Gastroesophageal sphincter (tissue), 4 donors: ENCODE measurements around the gene ERG. TPM values are rescaled to one million over a fixed set of nuclear protein-coding genes. Genes with fewer than 3 reads are reported as not detected.

Source experiments
- ATAC-seq: fragments of 150-250 bp; one replicate; pipeline ENCODE4 v1.9.1; 2016; ENCODE audit warnings: mild to moderate bottlenecking, moderate library complexity
- H3K27ac ChIP-seq, 4 donors: fragments of 200-600 bp; sonication (generic) in 3 of 4; 1 replicate in 3 of 4; 2 replicates in 1 of 4; pipeline ENCODE4 v1.5.1; 2016 to 2019
- H3K27me3 ChIP-seq: fragments of 200-600 bp; sonication (generic); one replicate; pipeline ENCODE4 v1.5.1; 2019
- H3K36me3 ChIP-seq, 2 donors: fragments of 200-600 bp; sonication (generic); one replicate each; pipeline ENCODE4 v1.5.1; 2019; ENCODE audit warnings: control low read depth in 1 of 2
- H3K4me1 ChIP-seq, 3 donors: fragments of 200-600 bp; sonication (generic); 1 replicate in 2 of 3; 2 replicates in 1 of 3; pipeline ENCODE4 v1.5.1; 2016 to 2019; ENCODE audit warnings: control low read depth in 2 of 3
- H3K4me3 ChIP-seq, 2 donors: fragments of 200-600 bp; sonication (generic); one replicate each; pipeline ENCODE4 v1.5.1; 2019; ENCODE audit warnings: mild to moderate bottlenecking in 1 of 2, moderate library complexity in 1 of 2
- H3K9me3 ChIP-seq, 3 donors: fragments of 200-600 bp; sonication (generic); one replicate each; pipeline ENCODE4 v1.5.1; 2017 to 2019; ENCODE audit warnings: control low read depth in 2 of 3
- EP300 ChIP-seq: sonication (generic); formaldehyde crosslinking; IDR thresholded peaks from one replicate; pipeline ENCODE4 v1.6.1; 2017; ENCODE audit warnings: antibody characterized with exemption, mild to moderate bottlenecking
- POLR2A ChIP-seq, 2 donors: fragments of 450-650 bp; IDR thresholded peaks; one replicate each; pipeline ENCODE4 v1.6.1; 2017; ENCODE audit warnings: antibody characterized with exemption in 2 of 2, mild to moderate bottlenecking in 2 of 2, moderate library complexity in 1 of 2
- POLR2AphosphoS5 ChIP-seq: sonication (generic); formaldehyde crosslinking; IDR thresholded peaks from one replicate; pipeline ENCODE4 v1.6.1; 2017; ENCODE audit warnings: antibody characterized with exemption
- WGBS, 2 donors: methylation state at CpG; one replicate each; pipeline ENCODE4 v1.1.5; 2018; ENCODE audit warnings: low coverage in 1 of 2; 5-methylcytosine and 5-hydroxymethylcytosine counted together
- total RNA-seq, 4 donors: library from RNA; depleted of rRNA; stranded (reverse); fragments of >200 nt; gene quantifications; one replicate each; pipeline ENCODE4 v1.1.0, GENCODE V29; 2016
- TF ChIP-seq, protein P1 (sequence below), 4 experiments: fragments of 200-600 bp in 2 of 4; fragments of 450-650 bp in 2 of 4; sonication (generic) in 1 of 4; IDR thresholded peaks; one replicate each; pipeline ENCODE4 v1.5.1; 2017 to 2019; ENCODE audit warnings: antibody characterized with exemption in 4 of 4, mild to moderate bottlenecking in 2 of 4, moderate library complexity in 2 of 4

Gene ERG
- total RNA-seq, 4 donors from 2014 or later: 3.3 to 12.4 (median 10.9) TPM

DNA sequence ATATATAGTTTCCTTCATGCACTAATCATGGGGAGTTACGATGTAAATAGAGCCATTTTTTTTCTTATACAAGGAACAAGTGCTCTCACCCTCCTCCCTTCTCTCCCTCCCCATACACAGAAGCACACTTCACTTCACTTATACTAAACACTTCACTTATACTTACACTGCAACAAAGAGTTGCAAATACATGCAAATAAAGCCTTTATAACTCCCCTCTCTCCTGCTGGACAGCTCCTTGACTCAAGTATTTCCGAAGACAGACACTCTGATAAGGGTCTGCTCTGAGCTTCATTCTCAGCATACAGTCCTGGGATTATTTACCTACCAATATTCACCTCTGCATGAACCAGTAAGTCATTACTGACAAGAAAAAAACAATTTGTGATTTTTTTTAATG, 35.6 kb upstream of the ERG start:
- no peaks in the 10 kb centered on the region for H3K36me3 ChIP-seq
- 31 to 54% methylated on average over 2 of the region's 2 CpGs for WGBS, 2 donors
- no peak overlapping the region for H3K4me3 ChIP-seq
- no peaks in the 10 kb centered on the region for H3K4me1 ChIP-seq
- no peak for ATAC-seq
- no peaks in the 10 kb centered on the region for H3K9me3 ChIP-seq
- TF ChIP-seq, protein P1, sequence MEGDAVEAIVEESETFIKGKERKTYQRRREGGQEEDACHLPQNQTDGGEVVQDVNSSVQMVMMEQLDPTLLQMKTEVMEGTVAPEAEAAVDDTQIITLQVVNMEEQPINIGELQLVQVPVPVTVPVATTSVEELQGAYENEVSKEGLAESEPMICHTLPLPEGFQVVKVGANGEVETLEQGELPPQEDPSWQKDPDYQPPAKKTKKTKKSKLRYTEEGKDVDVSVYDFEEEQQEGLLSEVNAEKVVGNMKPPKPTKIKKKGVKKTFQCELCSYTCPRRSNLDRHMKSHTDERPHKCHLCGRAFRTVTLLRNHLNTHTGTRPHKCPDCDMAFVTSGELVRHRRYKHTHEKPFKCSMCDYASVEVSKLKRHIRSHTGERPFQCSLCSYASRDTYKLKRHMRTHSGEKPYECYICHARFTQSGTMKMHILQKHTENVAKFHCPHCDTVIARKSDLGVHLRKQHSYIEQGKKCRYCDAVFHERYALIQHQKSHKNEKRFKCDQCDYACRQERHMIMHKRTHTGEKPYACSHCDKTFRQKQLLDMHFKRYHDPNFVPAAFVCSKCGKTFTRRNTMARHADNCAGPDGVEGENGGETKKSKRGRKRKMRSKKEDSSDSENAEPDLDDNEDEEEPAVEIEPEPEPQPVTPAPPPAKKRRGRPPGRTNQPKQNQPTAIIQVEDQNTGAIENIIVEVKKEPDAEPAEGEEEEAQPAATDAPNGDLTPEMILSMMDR (IDR thresholded peaks at IDR 0.05): no peak
- no peak for TF ChIP-seq POLR2A (IDR thresholded peaks at IDR 0.05)
- no peak for TF ChIP-seq POLR2AphosphoS5
- TF ChIP-seq EP300: no peak
- peaks cover 9% of the 10 kb centered on the region for H3K27me3 ChIP-seq
- no peak overlapping the region for H3K27ac ChIP-seq

DNA sequence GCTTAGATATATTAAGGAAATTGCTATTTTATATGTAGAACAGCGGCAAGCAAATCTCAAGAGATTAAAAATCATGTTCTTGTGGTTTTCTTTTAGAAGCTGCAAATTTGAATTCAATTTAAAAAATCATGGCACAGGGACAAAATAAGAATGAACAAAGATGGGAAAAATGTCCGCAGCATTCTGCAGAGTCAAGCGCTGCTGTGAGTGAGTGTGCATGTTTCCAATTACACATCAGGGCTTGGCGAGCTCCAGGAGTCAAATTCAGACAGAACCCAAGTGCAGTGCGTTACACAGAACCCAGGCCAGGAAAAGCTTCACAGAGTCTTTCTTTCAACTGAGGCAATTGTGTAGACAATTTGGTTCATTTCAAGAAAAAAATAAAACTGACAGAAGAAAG, 33.3 kb upstream of the ERG start:
- TF ChIP-seq, protein P1 (IDR thresholded peaks at IDR 0.05): no peak
- TF ChIP-seq POLR2AphosphoS5: no peak
- TF ChIP-seq POLR2A (IDR thresholded peaks at IDR 0.05): no peak
- TF ChIP-seq EP300: no peak
- no peak overlapping the region for H3K4me3 ChIP-seq
- H3K36me3 ChIP-seq: no peaks in the 10 kb centered on the region
- peaks cover 7% of the 10 kb centered on the region for H3K27me3 ChIP-seq
- H3K27ac ChIP-seq: no peak overlapping the region
- no peaks in the 10 kb centered on the region for H3K9me3 ChIP-seq
- ATAC-seq: no peak
- no peaks in the 10 kb centered on the region for H3K4me1 ChIP-seq
- WGBS, 2 donors: 32 to 81% methylated on average over 3 to 5 of the region's 5 CpGs

DNA sequence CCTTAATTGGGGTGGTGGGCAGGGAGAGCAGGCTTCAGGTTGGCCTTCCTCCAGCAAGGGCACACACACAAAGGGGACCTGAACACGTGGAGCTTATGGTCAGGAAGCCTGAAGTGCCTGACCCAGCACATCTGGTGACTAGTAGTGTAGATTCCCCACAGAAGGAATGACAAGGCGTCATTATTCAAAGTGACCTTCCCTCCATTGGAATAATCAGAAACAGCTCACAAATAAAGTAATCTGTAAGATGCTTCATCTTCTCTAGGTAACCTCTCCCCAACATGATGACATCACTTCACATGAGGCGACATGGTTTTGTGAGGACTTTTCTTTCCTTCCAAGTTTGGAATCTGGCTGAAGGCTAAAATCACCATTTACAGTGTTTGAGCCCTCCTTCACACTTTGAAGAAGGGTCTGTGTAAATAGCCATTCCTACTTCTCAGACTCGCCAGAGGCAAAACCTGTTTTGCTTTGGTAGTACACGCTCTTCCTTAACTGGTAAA, 32.8 kb upstream of the ERG start:
- H3K27me3 ChIP-seq: peaks cover 7% of the 10 kb centered on the region
- H3K9me3 ChIP-seq: no peaks in the 10 kb centered on the region
- no peak for TF ChIP-seq EP300
- no peak for TF ChIP-seq POLR2AphosphoS5
- no peak for TF ChIP-seq POLR2A (IDR thresholded peaks at IDR 0.05)
- TF ChIP-seq, protein P1 (IDR thresholded peaks at IDR 0.05): no peak
- ATAC-seq: no peak
- no peaks in the 10 kb centered on the region for H3K36me3 ChIP-seq
- H3K4me3 ChIP-seq: no peak overlapping the region
- H3K27ac ChIP-seq: no peak overlapping the region
- 29% methylated on average over 4 of the region's 5 CpGs; no CpG with 5 or more reads in 1 of the 2 donors for WGBS, 2 donors
- no peaks in the 10 kb centered on the region for H3K4me1 ChIP-seq

DNA sequence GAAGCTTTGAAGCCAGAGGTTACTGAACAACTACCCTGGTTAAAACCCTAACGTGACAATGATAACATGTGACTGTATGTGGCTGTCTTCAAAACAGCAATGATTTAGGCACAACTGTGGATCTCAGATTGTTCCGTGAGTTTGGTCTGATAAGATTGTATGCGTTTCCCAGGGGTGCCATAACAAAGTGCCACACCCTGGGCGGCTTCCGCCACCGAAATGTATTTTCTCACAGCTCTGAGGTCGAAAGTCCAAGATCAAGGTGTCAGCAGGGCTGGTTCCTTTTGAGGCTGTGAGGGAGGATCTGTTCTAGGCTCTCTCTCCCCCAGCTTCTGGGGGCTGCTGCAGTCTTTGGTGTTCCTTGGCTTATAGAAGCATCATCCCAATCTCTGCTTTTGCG, 29.5 kb upstream of the ERG start:
- no peaks in the 10 kb centered on the region for H3K4me1 ChIP-seq

DNA sequence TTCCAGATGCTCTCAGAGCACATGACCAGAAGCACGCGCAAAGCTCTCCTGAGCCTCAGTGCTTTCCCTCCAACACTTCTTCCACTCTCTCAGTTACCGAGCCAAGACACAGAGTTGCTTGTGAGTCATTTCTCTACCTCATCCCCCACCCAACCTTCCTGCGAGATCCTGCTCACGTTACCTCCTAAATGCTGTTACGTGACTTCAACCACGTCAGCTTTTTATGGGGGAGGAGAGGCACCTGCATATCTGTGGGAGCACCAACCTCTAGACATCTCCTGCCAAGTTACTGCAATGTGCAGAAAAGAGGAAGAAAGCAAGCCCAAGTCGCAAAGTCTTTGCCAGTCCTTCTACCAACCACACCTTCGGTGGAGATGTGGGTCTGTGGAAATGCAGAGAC, 27.2 kb upstream of the ERG start:
- ATAC-seq: no peak
- no peak for TF ChIP-seq POLR2A (IDR thresholded peaks at IDR 0.05)
- no peak for TF ChIP-seq POLR2AphosphoS5
- no peaks in the 10 kb centered on the region for H3K9me3 ChIP-seq
- H3K27me3 ChIP-seq: no peaks in the 10 kb centered on the region
- H3K36me3 ChIP-seq: no peaks in the 10 kb centered on the region
- no peak overlapping the region for H3K27ac ChIP-seq
- H3K4me3 ChIP-seq: no peak overlapping the region
- 84 to 98% methylated on average over 5 to 9 of the region's 9 CpGs for WGBS, 2 donors
- H3K4me1 ChIP-seq: no peaks in the 10 kb centered on the region

More for the DNA sequence above, 29.5 kb upstream of the ERG start:
- Histone ChIP-seq H3K27ac (no peak overlapping the region), H3K27me3 (no peaks in the 10 kb centered on the region), H3K9me3 (no peaks in the 10 kb centered on the region), H3K4me3 (no peak overlapping the region), H3K36me3 (no peaks in the 10 kb centered on the region)
- WGBS, 2 donors: 67 to 89% methylated on average over 3 to 8 of the region's 8 CpGs
- no peak for TF ChIP-seq POLR2A (IDR thresholded peaks at IDR 0.05)
- no peak for TF ChIP-seq EP300
- TF ChIP-seq, protein P1 (IDR thresholded peaks at IDR 0.05): no peak
- TF ChIP-seq POLR2AphosphoS5: no peak
- ATAC-seq: no peak
